ENCODE data around the gene OR8K1.

Gene OR8K1

DNA sequence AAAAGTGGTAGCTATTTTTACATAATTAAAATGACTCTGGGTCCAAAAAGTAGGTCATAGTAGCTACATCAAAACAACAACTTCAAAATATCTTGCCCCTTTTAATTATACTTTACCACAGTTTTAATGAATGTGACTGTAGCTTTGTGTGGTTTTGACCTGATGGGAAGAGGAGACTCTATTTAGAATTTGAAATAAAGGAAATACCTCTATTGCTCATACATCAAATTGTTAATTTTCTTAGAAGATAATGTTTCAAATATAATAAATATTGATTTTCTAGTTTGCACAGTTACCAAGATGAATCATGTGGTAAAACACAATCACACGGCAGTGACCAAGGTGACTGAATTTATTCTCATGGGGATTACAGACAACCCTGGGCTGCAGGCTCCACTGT, at the start of gene OR8K1:
Gene OR8K1 (plus strand): TSS at position 301 of the 400 bp plus-strand sequence. CDS start 0 bp downstream, at position 301.
- ChIA-PET POLR2A (no interaction called here), CTCF (no interaction called here)
- H3K4me3 ChIP-seq (ENCODE audit: low read depth, low read length): no peak within 1 kb of the TSS
- TF ChIP-seq, protein P1, sequence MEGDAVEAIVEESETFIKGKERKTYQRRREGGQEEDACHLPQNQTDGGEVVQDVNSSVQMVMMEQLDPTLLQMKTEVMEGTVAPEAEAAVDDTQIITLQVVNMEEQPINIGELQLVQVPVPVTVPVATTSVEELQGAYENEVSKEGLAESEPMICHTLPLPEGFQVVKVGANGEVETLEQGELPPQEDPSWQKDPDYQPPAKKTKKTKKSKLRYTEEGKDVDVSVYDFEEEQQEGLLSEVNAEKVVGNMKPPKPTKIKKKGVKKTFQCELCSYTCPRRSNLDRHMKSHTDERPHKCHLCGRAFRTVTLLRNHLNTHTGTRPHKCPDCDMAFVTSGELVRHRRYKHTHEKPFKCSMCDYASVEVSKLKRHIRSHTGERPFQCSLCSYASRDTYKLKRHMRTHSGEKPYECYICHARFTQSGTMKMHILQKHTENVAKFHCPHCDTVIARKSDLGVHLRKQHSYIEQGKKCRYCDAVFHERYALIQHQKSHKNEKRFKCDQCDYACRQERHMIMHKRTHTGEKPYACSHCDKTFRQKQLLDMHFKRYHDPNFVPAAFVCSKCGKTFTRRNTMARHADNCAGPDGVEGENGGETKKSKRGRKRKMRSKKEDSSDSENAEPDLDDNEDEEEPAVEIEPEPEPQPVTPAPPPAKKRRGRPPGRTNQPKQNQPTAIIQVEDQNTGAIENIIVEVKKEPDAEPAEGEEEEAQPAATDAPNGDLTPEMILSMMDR (IDR thresholded peaks at IDR 0.05; ENCODE audit: insufficient read depth, low read length, missing control alignments): no peak
- DNase-seq (ENCODE audit: low read depth, low spot score): no peak

DNA sequence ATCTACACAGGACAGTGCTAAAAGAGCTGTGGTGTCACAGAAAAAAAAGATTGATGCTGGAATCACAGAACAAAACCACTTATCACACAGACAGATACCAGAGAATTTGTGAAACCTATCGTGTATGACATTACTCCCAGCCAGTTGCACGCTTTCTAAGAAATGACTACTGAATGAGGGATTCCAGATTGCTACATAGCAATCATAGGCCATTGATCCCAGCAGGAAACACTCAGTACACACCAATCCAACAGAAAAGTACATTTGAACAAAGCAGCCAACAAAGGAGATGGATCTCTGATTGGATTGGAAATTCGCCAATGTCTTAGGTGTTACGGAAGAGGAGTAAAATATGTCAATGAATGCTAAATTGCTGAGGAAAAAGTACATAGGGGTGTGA, 48.9 kb upstream of the OR8K1 start:
- ChIA-PET CTCF (no interaction called here), POLR2A (no interaction called here)
- no peak overlapping the region for H3K4me3 ChIP-seq (ENCODE audit: low read depth, low read length)
- TF ChIP-seq, protein P1 (IDR thresholded peaks at IDR 0.05; ENCODE audit: insufficient read depth, low read length, missing control alignments): no peak
- no peak for DNase-seq (ENCODE audit: low read depth, low spot score)

DNA sequence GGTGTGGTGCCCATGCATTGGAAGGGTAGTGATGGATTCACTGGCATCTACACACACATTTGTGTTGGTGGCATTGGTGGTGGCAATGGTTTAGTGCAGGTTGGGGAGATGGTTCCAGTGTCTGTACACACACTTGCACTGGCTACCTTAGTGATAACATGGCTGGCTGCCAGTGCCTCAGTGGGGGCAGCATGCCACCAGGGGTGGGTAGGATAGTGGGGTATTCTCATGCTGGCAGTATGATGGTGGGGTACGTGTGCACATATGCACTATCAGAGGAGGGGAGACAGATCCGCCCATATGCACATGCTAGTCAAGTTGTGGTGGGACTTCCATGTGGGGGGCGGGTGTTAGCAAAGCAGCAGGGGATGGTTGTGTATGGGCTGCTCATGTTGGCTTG, 38.0 kb upstream of the OR8K1 start:
- TF ChIP-seq, protein P1 (IDR thresholded peaks at IDR 0.05; ENCODE audit: insufficient read depth, low read length, missing control alignments): no peak
- POLR2A ChIA-PET: no interaction called here

DNA sequence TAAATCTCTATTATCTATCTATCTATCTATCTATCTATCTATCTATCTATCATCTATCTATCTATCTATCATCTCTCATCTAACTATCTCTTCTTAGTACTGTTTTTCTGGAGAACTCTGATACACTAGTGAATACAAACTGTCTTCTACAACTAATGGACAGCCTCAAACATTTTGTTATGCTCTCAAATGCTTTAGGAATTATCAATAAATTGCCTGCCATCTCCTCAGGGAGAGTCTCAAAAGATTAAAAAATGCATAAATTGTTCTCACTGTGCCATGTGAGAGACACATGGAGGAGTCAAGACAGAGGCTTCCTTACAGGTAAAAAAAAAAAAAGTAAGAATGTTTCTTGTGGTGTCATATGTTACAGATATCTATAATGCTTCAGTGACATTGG, 31.0 kb upstream of the OR8K1 start, which contains the start of gene OR8K3:
Gene OR8K3 (plus strand): TSS at position 301 of the 400 bp plus-strand sequence. CDS start 3,163 bp downstream, outside the sequence.
- CTCF ChIA-PET: no interaction called here
- DNase-seq (ENCODE audit: low read depth, low spot score): no peak
- TF ChIP-seq, protein P1 (IDR thresholded peaks at IDR 0.05; ENCODE audit: insufficient read depth, low read length, missing control alignments): no peak
- H3K4me3 ChIP-seq (ENCODE audit: low read depth, low read length): no peak within 1 kb of the TSS
- POLR2A ChIA-PET: no interaction called here

More for the DNA sequence above, 38.0 kb upstream of the OR8K1 start:
- DNase-seq (ENCODE audit: low read depth, low spot score): no peak
- H3K4me3 ChIP-seq (ENCODE audit: low read depth, low read length): no peak overlapping the region
- CTCF ChIA-PET: no interaction called here

DNA sequence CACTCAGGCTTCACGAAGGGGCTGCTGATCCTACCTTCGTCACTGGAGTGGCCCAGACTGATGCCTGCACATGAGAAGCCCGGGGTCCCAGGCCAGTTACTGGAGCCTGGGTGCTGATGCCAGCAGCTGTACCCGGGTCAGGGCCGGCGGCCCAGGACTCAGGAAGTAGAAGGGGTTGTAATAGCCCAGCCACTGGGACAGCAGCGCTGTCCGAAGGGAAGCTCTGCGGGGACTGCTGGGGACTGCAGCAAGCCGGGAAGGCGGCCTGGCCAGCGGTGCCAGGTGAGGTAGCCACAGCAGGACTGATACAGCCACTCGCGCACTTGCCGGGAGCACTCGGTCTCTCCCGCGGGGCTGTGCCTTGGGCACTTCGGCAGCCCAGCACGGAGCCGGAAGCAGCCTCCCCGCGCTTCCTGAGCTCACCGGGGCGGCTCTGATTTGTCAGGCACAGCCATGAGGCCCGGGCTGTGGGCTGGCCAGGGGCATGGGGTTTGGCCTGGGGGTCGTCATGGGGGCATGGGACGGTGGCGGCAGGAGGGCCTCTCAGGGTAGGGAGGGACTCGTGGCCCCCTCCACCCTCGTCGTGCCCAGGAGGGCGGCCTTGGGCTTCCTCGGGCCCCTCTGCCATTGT, 13.9 kb upstream of the OR8K1 start:
- no peak for DNase-seq (ENCODE audit: low read depth, low spot score)
- CTCF ChIA-PET: no interaction called here

DNA sequence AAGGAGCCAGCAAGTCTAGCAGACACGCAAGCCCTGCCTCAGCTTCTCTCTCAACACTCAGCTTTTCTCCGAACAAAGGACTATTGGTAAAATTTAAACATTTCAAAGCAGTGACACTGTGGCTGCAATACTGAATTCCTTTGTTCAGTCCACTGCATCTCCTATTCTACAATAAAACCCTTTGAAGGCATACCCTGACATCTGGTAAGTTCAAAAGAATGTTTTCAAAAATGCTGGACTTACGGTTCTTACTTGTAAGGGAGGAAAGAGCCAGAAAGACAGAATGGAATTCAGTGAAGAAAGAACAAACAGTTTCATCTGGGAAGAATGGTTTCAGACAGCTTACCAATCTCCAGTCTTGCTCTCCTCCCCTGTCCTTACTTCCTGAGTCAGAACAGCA, 12.7 kb upstream of the OR8K1 start:
- H3K4me3 ChIP-seq (ENCODE audit: low read depth, low read length): no peak overlapping the region
- TF ChIP-seq, protein P1 (IDR thresholded peaks at IDR 0.05; ENCODE audit: insufficient read depth, low read length, missing control alignments): no peak
- no peak for DNase-seq (ENCODE audit: low read depth, low spot score)
- ChIA-PET POLR2A (no interaction called here), CTCF (no interaction called here)

More for the DNA sequence above, 13.9 kb upstream of the OR8K1 start:
- POLR2A ChIA-PET: no interaction called here
- TF ChIP-seq, protein P1 (IDR thresholded peaks at IDR 0.05; ENCODE audit: insufficient read depth, low read length, missing control alignments): no peak
- H3K4me3 ChIP-seq (ENCODE audit: low read depth, low read length): no peak overlapping the region
